GM18498 (cell line): Measurements from ENCODE around the gene ZNF326.

Experiments used
- ATAC-seq: cut with Tn5 transposase; IDR thresholded peaks from one replicate; pipeline ENCODE4 v1.9.1; 2021; ENCODE audit warnings: mild to moderate bottlenecking, moderate library complexity; ENCODE audit not compliant: unreplicated experiment

The ZNF326 gene

GRCh38 chr1:90067194-90067931, 72.5 kb downstream of the ZNF326 start:
- no peak for ATAC-seq

GRCh38 chr1:90068611-90069280, 73.8 kb downstream of the ZNF326 start:
- ATAC-seq: no peak

- ATAC-seq: peak; percentile 83
Observed at GRCh38 chr1:90074137-90074536, 79.2 kb downstream of the ZNF326 start.

GRCh38 chr1:90074566-90074965, 79.7 kb downstream of the ZNF326 start:
- ATAC-seq: peak; percentile 12

- no peak for ATAC-seq
Observed at GRCh38 chr1:90074970-90075391, 80.1 kb downstream of the ZNF326 start.

GRCh38 chr1:90083995-90084394, 89.1 kb downstream of the ZNF326 start:
- ATAC-seq: no peak
